Measurements from ENCODE around the gene SAMD1. TPM values are rescaled to one million over a fixed set of nuclear protein-coding genes. Genes with fewer than 3 reads are reported as not detected.
"Not testable (repeated sequence)": the region's sequence is repeated elsewhere in the genome, so short reads cannot be mapped to it uniquely, and the experiment has no call there.

SAMD1 gene
- polyA plus RNA-seq, 2 of the 4 experiments (the other 2 are of a cell fraction): 8.4 to 28.9 TPM

- TF ChIP-seq HEYL (CRISPR knock-in tag; IDR thresholded peaks at IDR 0.05) (no peak), ATOH8 (CRISPR knock-in tag; IDR thresholded peaks at IDR 0.05; ENCODE audit: low read depth) (no peak), HDAC2 (IDR thresholded peaks at IDR 0.05) (no peak)
Observed at GRCh38 chr19:14052470-14052869, 38.1 kb downstream of the SAMD1 start (continued).

- Histone ChIP-seq H3K9me3 (0 out of 3 replicates have a peak, but pooled peaks cover 3% of the 10 kb centered on the region), H3K4me1 (no peaks in the 10 kb centered on the region), H3K4me3 (no peak overlapping the region), H3K4me2 (no peak overlapping the region), H3K27ac (no peak overlapping the region)
- CTCF ChIA-PET: interaction anchor here (1.2 to 1.8 kb wide), 6 partner anchors 9 to 172 kb away, joined by 3 to 9 read pairs (median 6); partner anchors contain the start of genes IL27RA and PALM3
- DNase-seq (ENCODE audit: low read depth in 1 of 2, low spot score in 1 of 2): no peak
- FAIRE-seq: no peak
- POLR2A ChIA-PET: no interaction called here
- ATAC-seq: no peak
- 40% methylated on average over 1 of the region's 9 CpGs for WGBS (ENCODE audit: missing lambda C conversion rate)
- TF ChIP-seq ESRRA (IDR thresholded peaks at IDR 0.05; ENCODE audit: borderline replicate concordance, low read length): no peak
- no peak for TF ChIP-seq MYC (IDR thresholded peaks at IDR 0.05; ENCODE audit: borderline replicate concordance, low read length)
- TF ChIP-seq, protein P1, sequence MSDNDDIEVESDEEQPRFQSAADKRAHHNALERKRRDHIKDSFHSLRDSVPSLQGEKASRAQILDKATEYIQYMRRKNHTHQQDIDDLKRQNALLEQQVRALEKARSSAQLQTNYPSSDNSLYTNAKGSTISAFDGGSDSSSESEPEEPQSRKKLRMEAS (IDR thresholded peaks at IDR 0.05): no peak
Observed at GRCh38 chr19:14051980-14052379, 38.6 kb downstream of the SAMD1 start.

- CTCF ChIA-PET: interaction anchor here (1.1 to 4.2 kb wide), 5 partner anchors 8 to 171 kb away, joined by 3 to 33 read pairs (median 5); no protein-coding TSS in a partner anchor
- H3K4me1 ChIP-seq; H3K4me2 ChIP-seq; POLR2A ChIA-PET; FAIRE-seq; ATAC-seq; DNase-seq (ENCODE audit: low read depth in 1 of 2, low spot score in 1 of 2); H3K27ac ChIP-seq; H3K4me3 ChIP-seq; H3K9me3 ChIP-seq: not testable (repeated sequence)
- WGBS (ENCODE audit: missing lambda C conversion rate): 93% methylated on average over 11 of the region's 11 CpGs
Observed at GRCh38 chr19:14050961-14051360, 39.6 kb downstream of the SAMD1 start.

- 94% methylated on average over 4 of the region's 4 CpGs for WGBS (ENCODE audit: missing lambda C conversion rate)
- TF ChIP-seq MYC (IDR thresholded peaks at IDR 0.05; ENCODE audit: borderline replicate concordance, low read length): no peak
- no peak for TF ChIP-seq JUNB (IDR thresholded peaks at IDR 0.05)
- POLR2A ChIA-PET: no interaction called here
- CTCF ChIA-PET: interaction anchor here (1.1 to 4.2 kb wide), 4 partner anchors 8 to 170 kb away, joined by 3 to 33 read pairs (median 7); no protein-coding TSS in a partner anchor
- DNase-seq (ENCODE audit: low read depth in 1 of 2, low spot score in 1 of 2) (no peak), FAIRE-seq (no peak), ATAC-seq (no peak)
- no peaks in the 10 kb centered on the region for H3K4me1 ChIP-seq
- H3K27ac ChIP-seq: no peak overlapping the region
- H3K9me3 ChIP-seq: 0 out of 3 replicates have a peak, but pooled peaks cover 3% of the 10 kb centered on the region
- no peak overlapping the region for H3K4me3 ChIP-seq
- no peak overlapping the region for H3K4me2 ChIP-seq
Observed at GRCh38 chr19:14050512-14050911, 40.0 kb downstream of the SAMD1 start.

GRCh38 chr19:14048443-14049153 lies 42.0 kb downstream of the SAMD1 start:
- Histone ChIP-seq H3K4me1 (no peaks in the 10 kb centered on the region), H3K4me3 (no peak overlapping the region), H3K27ac (no peak overlapping the region), H3K4me2 (no peak overlapping the region), H3K9me3 (0 out of 3 replicates have a peak, but pooled peaks cover 3% of the 10 kb centered on the region)
- 83% methylated on average over 7 of the region's 8 CpGs for WGBS (ENCODE audit: missing lambda C conversion rate)
- ATAC-seq (peak in 1 of 2 experiments; percentile 69; a peak in 3 of 6 replicates), DNase-seq (ENCODE audit: low read depth in 1 of 2, low spot score in 1 of 2) (peak; percentile 44 to 54), FAIRE-seq (no peak)
- ChIA-PET CTCF (interaction anchor here (0.8 to 4.3 kb wide), 8 partner anchors 10 to 41 kb away, joined by 3 to 33 read pairs (median 4); partner anchors contain the start of genes IL27RA and MISP3), POLR2A (no interaction called here)
- TF ChIP-seq, protein P2, sequence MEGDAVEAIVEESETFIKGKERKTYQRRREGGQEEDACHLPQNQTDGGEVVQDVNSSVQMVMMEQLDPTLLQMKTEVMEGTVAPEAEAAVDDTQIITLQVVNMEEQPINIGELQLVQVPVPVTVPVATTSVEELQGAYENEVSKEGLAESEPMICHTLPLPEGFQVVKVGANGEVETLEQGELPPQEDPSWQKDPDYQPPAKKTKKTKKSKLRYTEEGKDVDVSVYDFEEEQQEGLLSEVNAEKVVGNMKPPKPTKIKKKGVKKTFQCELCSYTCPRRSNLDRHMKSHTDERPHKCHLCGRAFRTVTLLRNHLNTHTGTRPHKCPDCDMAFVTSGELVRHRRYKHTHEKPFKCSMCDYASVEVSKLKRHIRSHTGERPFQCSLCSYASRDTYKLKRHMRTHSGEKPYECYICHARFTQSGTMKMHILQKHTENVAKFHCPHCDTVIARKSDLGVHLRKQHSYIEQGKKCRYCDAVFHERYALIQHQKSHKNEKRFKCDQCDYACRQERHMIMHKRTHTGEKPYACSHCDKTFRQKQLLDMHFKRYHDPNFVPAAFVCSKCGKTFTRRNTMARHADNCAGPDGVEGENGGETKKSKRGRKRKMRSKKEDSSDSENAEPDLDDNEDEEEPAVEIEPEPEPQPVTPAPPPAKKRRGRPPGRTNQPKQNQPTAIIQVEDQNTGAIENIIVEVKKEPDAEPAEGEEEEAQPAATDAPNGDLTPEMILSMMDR (IDR thresholded peaks at IDR 0.05): peak; percentile 30
- no peak for TF ChIP-seq RNF2 (IDR thresholded peaks at IDR 0.05; ENCODE audit: borderline replicate concordance, low read depth)
- no peak for TF ChIP-seq USF2 (IDR thresholded peaks at IDR 0.05)
- TF ChIP-seq CHD2 (IDR thresholded peaks at IDR 0.05; ENCODE audit: low read length, partially characterized antibody): no peak
- TF ChIP-seq RAD21 (conservative IDR thresholded peaks at IDR 0.05 in 1 of 2, IDR thresholded peaks at IDR 0.05 in 1 of 2): peak in 1 of 2 experiments; percentile 24; a peak in 1 of 5 replicates
- TF ChIP-seq HMGXB4 (CRISPR knock-in tag; IDR thresholded peaks at IDR 0.05; ENCODE audit: borderline replicate concordance): no peak
- no peak for TF ChIP-seq KDM5A (IDR thresholded peaks at IDR 0.05)
- no peak for TF ChIP-seq SMC3 (IDR thresholded peaks at IDR 0.05)
